Amniotic stem cell (primary cell): ENCODE measurements around the gene GPR101.

ENCODE experiments used
- DNase-seq: peaks from one replicate; lab custom pipeline; 2025; lab: John Stamatoyannopoulos, UW

The GPR101 gene, protein sequence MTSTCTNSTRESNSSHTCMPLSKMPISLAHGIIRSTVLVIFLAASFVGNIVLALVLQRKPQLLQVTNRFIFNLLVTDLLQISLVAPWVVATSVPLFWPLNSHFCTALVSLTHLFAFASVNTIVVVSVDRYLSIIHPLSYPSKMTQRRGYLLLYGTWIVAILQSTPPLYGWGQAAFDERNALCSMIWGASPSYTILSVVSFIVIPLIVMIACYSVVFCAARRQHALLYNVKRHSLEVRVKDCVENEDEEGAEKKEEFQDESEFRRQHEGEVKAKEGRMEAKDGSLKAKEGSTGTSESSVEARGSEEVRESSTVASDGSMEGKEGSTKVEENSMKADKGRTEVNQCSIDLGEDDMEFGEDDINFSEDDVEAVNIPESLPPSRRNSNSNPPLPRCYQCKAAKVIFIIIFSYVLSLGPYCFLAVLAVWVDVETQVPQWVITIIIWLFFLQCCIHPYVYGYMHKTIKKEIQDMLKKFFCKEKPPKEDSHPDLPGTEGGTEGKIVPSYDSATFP

DNA sequence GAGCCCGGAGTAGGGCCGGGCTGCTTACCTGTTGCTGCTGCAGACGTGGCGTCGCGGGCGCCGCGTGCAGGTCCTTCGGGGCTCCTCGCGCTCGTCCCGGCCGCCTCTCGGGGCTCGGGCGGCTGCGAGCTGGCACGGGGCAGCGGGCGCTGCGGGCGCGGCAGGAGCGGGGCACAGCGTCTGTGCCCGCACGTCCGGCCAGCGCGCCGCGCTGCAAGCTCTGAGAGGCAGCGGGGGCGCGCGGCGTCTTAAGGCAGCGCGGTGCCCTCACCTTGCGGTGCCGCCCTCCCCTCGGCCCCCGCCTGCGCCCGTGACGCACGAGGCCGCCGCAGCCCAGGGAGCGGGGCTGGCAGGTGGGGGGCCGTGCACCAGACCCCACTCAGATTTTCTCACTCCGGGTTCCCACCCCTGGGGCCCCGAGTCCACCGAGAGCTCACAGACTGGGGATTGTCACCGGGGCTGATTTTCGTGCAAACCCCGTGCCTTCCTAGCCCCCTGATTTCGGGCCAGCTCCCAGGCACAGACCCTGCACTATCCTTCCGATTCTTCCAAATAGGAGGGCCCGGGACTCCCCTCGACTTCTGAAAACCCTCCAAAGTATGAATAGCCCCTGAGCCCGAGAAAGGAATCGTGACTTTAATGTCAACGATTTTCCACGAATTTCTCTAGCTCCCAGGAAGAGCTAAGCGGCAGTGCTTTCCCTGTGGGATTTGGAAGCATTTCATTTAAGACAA, at the start of gene GPR101:
GPR101 (minus strand) TSS at position 222 of the 734 bp plus-strand sequence. CDS start 2,321 bp downstream, outside the sequence.
- DNase-seq: no peak

- no peak for DNase-seq
Measured at GRCh38 chrX:137081239-137081638, 47.4 kb upstream of the GPR101 start.

- no peak for DNase-seq
Measured at GRCh38 chrX:137072396-137072795, 38.6 kb upstream of the GPR101 start.

- no peak for DNase-seq
Measured at GRCh38 chrX:137071596-137071995, 37.8 kb upstream of the GPR101 start.

DNA sequence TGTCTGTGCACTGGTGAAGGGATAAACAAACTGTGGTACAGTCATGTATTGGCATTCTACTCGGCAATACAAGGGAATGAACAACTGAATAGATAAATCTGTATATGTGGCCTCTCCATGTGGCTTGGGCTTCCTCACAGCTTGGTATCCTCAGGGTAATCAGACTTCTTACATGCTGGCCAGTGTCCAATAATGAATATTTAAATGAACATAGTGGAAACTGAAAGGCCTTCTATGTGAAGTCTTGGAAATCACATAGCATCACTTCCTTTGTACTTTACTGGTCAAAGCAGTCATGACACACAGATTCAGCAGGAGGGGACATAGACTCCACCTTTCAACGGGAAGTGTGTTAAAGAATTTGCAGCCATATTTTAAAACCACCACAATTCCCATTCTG, 33.4 kb upstream of the GPR101 start:
- no peak for DNase-seq

DNA sequence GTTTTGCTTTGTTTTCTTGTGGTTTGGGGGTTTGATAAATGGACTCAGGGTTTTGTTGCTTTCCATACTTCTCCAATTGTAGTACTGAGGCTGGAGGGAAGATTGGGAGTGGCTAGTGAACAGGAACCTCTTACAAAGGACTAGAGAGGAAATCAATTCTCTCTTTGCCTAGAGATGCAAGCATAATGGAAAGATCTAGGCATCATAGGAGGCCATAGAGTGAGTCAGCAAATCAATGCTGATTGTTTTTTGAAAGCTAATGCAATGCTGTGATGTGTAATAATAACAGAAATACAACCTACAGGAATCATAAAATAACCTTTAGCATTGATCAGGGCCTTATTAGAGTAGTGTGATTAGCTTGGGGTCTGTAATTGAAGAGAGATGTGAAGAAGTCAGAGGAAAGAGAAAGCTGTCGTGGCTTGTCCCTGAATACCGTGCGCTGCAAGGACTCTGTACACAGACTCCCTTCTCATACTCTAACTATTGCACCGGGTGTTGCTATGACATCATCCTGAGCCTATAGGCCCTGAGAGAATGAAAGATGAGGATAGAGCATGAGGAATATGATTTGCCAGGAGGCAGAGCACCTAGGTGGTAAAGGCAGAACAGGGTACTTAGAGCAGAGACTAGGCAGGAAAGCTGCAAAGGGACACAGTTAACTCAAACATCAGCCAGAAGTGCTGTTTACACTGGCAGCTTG, 29.3 kb upstream of the GPR101 start:
- no peak for DNase-seq

- DNase-seq: no peak
Measured at GRCh38 chrX:137058339-137059127, 24.7 kb upstream of the GPR101 start.

GRCh38 chrX:137052643-137053235, 18.9 kb upstream of the GPR101 start:
- DNase-seq: no peak

- DNase-seq: no peak
Measured at GRCh38 chrX:137051978-137052642, 18.3 kb upstream of the GPR101 start.

GRCh38 chrX:137044893-137045292, 11.1 kb upstream of the GPR101 start:
- DNase-seq: no peak

DNA sequence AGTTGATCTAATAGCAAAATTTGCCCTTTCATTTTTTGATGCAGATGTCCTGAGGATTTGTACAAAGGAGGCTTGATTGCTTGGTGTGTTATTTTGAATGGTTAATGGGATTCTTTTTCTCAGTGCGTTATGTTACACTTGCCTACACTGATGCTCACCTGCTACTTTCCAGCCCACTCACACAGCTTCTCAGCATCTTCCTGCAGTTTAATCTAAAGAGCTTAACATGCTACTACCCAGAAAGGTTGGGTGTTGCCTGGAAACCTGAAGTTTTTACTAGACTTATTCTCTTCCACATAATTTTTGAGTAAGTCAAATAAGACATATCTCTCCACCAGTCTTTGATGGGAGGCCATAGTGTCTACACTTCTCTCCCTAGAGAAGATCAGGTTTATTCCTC, 9.9 kb upstream of the GPR101 start:
- DNase-seq: no peak

- DNase-seq: no peak
Measured at GRCh38 chrX:137041329-137041728, 7.5 kb upstream of the GPR101 start.

- no peak for DNase-seq
Measured at GRCh38 chrX:137040113-137040794, 6.5 kb upstream of the GPR101 start.

DNA sequence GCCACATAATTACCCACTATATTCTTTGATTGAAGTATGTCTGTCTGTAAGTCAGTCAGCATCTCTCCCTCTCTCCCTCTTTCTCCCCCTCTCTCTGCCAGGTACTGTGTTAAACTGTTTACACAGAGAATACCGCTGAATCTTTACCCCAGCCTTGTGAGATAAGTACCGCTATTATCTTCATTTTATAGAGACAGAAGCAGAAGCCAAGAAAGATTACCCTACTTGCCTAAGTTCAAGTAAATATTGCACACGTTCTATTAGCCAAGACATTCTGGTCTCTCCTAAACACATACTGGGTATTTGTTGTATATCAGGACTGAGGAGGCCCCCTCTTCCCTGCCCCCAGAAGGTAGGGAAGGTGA, 695 bp upstream of the GPR101 start:
- DNase-seq: no peak

DNA sequence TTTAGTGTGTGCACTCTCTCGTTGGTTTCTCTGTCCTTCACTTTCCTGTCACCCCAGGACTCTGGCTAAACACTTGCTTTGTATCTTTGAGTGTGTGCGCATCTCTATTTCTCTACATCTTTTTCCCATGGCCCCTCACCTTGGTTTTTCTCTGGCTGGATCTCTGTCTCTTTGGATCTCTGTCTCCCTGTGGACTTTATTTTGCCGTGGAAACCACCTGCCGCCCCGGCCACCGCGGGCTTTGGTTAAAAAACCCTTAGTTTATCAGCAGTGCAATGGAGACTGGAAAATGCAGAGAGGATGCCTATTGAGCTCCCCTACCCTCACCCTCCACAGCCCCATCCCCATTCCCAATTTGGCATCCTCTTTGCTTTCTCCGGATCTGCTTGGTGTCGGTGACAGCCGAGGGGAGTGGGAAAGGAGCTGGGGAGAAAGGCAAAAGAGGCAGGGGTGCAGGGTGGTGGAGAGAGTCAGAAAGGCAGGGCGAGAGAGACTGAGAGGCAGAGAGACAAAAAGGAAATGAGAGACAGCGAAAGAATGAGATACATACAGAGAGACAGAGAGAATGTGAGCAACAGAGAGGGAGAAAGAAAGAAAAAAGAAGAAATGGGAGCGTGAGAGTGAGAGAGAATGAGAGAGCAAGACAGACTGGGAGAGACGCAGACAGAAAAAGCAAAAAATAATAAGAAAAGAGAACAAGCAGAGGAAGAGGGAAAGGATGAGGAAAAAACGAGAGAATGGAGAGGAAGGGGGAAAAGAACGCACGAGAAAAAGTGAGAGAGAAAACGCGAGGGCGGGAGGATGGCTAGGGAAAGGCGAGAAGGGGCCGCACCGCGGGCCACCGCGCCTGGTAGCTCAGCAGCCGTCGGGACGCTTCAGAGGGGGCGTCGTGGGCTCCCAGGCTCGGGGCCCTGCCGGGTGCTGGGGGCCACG, 688 bp downstream of the GPR101 start:
- no peak for DNase-seq

- no peak for DNase-seq
Measured at GRCh38 chrX:137032341-137032694, 1.5 kb downstream of the GPR101 start.

- DNase-seq: no peak
Measured at GRCh38 chrX:137031517-137032340, 2.1 kb downstream of the GPR101 start.

DNA sequence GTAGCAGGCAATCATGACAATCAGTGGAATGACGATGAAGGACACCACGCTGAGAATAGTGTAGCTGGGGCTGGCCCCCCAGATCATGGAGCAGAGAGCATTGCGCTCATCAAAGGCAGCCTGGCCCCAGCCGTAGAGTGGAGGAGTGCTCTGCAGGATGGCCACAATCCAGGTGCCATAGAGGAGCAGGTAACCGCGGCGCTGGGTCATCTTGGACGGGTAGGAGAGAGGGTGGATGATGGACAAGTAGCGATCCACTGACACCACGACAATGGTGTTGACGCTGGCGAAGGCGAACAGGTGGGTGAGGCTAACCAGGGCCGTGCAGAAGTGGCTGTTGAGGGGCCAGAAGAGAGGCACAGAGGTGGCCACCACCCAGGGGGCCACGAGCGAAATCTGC, 2.8 kb downstream of the GPR101 start:
- DNase-seq: no peak
